NB4 (cell line): ENCODE measurements around the gene ANXA6.

Experiments
- CTCF ChIP-seq: IDR thresholded peaks from one replicate; pipeline ENCODE4 v1.5.1; 2012; ENCODE audit warnings: low read depth, low read length
- MAX ChIP-seq: IDR thresholded peaks from 2 replicates; pipeline ENCODE4 v1.6.1; 2011; ENCODE audit warnings: low read depth, low read length
- MYC ChIP-seq: IDR thresholded peaks from 2 replicates; pipeline ENCODE4 v1.6.1; 2011; ENCODE audit warnings: low read depth, low read length
- POLR2A ChIP-seq: IDR thresholded peaks from 2 replicates; pipeline ENCODE4 v1.6.1; 2011; ENCODE audit warnings: mild to moderate bottlenecking; ENCODE audit not compliant: insufficient read length; ENCODE audit errors: extremely low read depth

GRCh38 chr5:151182524-151182900 lies 24.9 kb upstream of the ANXA6 start:
- TF ChIP-seq POLR2A (no peak), CTCF (no peak), MAX (no peak), MYC (no peak)
